Retinal pigment epithelial cell (primary cell): Measurements from ENCODE around the gene PEAR1.
A peak's percentile ranks its signal among the peaks of the same experiment; 100 is the strongest.

Source experiments
- DNase-seq: peaks from one replicate; pipeline ENCODE4 v3.0.0-alpha.2; 2010; ENCODE audit warnings: low read depth
- H3K4me3 ChIP-seq: 2 replicates; pipeline ENCODE4 v1.5.1; 2011; ENCODE audit warnings: mild to moderate bottlenecking, low read length, control low read depth, moderate library complexity
- CTCF ChIP-seq: conservative IDR thresholded peaks from 2 replicates; pipeline ENCODE4 v1.5.1; 2011; ENCODE audit warnings: low read depth, low read length, control low read depth, inconsistent platforms

PEAR1 gene

DNA sequence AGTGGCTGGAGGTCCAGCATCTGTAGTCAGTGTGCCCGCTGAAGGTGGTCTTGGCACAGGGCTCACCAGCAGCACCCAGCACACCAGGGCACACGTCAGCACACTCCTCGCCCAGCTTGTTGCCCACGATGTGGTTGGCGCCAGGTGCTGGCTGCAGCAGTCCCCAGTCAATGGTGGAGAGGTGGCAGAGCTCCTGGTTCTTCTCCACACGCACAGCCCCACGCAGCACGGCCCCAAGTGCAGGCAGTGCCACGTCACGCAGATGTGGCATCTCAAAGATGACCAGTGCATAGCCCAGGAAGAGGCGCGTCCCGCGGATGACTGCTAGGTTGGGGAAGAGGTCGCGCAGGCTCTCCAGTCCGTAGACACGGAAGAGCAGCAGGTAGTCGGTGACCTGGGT, 39.8 kb upstream of the PEAR1 start:
- DNase-seq, result no peak
- TF ChIP-seq CTCF, result no peak
- no peak overlapping the region for H3K4me3 ChIP-seq

DNA sequence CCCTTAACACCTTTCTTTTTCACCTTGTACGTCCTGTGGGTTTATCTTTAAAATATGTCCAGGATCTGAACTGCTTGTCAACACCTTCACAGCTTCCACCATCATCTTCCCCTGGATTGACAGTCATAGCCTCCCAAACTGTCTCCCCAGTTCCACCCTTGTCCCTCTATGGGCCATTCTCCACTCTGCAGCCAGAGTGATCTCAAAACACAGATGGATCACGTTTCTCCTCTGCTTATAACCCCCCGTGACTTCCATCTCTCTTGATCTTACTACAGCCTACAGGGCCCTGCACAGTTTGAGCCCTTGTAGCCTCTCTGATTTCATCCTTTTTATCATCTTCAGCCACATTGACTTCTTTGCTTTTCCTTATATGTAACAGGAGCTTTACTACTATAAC, 38.9 kb upstream of the PEAR1 start:
- peak; percentile 2 for TF ChIP-seq CTCF
- DNase-seq, result no peak

GRCh38 chr1:156856282-156856785, 37.2 kb upstream of the PEAR1 start:
- no peak for DNase-seq
- no peak for TF ChIP-seq CTCF
- no peak overlapping the region for H3K4me3 ChIP-seq

More for the DNA sequence above, 38.9 kb upstream of the PEAR1 start:
- no peak overlapping the region for H3K4me3 ChIP-seq

- no peak overlapping the region for H3K4me3 ChIP-seq
- DNase-seq, result no peak
- TF ChIP-seq CTCF, result no peak
Measured at GRCh38 chr1:156857532-156857931, 36.0 kb upstream of the PEAR1 start.

DNA sequence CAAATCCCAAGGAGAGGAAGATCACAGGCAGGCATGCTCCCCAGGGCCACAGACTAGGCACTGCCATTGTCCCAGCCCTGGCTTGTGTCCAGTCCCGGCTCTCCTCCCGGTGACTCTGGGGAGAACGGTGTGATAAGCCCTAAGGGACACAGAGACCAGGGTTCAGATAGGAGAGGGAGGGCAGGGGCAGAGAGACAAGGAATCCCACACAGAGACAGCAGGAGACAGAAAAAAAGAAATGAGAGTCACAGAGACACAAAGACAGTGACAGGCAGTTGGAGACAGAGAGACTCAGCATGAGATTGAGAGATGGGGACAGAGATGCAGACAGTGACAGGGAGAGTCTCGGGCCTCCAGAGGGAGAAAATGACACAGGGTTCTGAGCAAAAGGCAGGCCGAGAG, 35.0 kb upstream of the PEAR1 start:
- no peak for TF ChIP-seq CTCF
- DNase-seq, result no peak
- H3K4me3 ChIP-seq, result no peak overlapping the region

- no peak for TF ChIP-seq CTCF
- peak within 1 kb of the TSS; percentile 37 for H3K4me3 ChIP-seq
- DNase-seq, result no peak
Measured at GRCh38 chr1:156858959-156859522, 34.5 kb upstream of the PEAR1 start, which contains the start of gene INSRR. INSRR (minus strand) TSS chr1:156859117; CDS start chr1:156858621, 496 bp downstream.

DNA sequence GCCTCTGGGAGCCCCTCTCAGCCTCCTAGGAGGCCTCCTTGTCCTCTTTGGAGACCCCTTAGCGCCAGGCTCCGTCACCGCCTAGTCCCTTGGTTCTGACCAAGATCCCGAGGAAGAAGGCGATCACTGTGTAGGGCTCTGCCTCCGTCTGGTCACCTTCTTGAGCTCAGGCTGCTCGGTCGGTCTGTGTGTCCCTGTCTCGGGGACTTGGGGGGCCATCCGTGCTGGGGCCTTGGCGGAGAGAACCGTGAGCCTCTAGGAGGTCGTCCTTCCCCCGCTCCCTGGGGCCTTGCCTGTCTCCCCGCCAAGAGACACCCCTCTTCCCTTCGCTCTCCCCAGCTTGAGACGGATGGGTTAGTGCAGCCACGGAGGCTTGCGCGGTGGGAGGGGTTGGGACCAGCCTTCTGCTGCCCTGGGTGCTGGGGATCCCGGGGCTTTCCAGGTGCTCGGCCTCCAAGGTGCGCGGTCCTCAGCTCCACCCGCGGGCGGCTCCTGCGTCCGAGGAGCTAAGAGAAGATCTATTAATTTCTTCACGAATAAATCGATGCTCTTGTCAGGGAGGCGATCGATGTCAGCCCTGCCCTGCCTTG, 33.9 kb upstream of the PEAR1 start:
- H3K4me3 ChIP-seq, result peak overlapping the region; percentile 37
- no peak for TF ChIP-seq CTCF
- no peak for DNase-seq
